HG03378 (cell line): Measurements from ENCODE around the gene NUDT14.

ENCODE experiments used
- ATAC-seq: cut with Tn5 transposase; IDR thresholded peaks from one replicate; pipeline ENCODE4 v1.9.1; 2021; ENCODE audit warnings: mild to moderate bottlenecking, moderate library complexity; ENCODE audit not compliant: unreplicated experiment

NUDT14 gene

GRCh38 chr14:105136401-105137322, 44.5 kb downstream of the NUDT14 start:
- no peak for ATAC-seq

DNA sequence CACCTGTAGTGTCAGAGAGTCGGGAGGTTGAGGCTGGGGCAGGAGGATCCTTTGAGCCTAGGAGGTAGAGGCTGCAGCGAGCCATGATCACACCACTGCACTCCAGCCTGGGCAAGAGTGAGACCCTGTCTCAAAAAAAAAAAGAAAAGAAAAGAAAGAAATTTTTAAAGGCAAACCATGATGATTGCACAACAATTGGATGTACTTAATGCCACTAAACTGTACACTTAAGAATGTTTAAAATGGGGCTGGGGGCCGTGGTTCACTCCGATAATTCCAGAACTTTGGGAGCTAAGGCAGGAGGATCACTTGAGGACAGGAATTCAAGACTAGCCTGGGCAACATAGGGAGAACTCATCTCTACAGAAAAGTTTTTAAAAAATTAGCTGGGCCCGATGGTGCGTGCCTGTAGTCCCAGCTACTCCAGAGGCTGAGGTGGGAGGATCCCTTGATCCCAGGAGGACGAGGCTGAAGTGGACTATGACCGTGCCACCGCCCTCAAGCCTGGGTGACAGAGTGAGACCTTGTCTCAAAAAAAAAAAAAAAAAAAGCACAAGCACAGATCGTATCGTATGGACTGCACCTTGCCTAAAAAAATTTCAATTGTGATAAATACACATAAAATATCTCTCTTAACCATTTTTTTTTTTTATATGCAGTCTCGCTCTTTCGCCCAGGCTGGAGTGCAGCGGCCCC, 45.3 kb downstream of the NUDT14 start:
- no peak for ATAC-seq

GRCh38 chr14:105132921-105133654, 48.0 kb downstream of the NUDT14 start:
- ATAC-seq: no peak

DNA sequence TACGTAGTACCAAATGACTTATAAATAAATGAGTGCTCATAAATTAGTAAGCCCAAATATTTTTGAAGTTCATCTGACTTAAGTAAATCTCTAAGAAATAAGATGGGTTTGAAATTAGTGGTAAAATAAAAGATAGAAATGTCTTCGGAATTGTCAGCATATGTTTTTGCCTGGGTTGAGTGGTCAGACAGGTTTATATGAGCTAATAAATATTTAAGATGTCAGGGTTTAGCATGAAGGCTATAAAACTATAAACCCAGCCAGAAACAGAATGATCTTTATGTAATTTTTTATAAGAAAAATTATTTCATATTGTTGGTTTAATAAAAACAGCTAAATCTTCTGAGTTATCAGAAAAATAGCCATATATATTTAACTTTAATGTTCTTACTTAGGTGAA, 49.9 kb downstream of the NUDT14 start:
- ATAC-seq: no peak

DNA sequence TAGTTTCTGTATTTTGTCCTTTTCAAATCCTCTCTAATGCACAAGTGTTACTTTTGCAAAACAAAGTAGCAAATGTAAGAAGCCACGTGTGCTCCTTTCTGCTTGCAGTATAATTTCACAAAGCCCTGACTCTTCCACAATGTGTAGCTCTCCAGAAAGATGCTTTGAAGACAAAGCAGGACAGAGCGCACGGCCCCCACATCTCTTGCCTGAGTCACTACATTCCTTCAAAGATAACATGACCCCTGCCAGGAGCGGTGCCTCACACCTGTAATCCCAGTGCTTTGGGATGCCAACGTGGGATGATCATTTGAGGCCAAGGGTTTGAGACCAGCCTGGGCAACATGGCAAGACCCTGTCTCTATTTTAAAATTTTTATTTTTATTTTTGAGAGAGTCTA, 53.1 kb downstream of the NUDT14 start:
- no peak for ATAC-seq

- ATAC-seq: no peak
Observed at GRCh38 chr14:105126981-105127329, 54.2 kb downstream of the NUDT14 start.

- no peak for ATAC-seq
Observed at GRCh38 chr14:105126126-105126980, 54.8 kb downstream of the NUDT14 start.

GRCh38 chr14:105124823-105125222, 56.3 kb downstream of the NUDT14 start:
- no peak for ATAC-seq

GRCh38 chr14:105123981-105124765, 56.9 kb downstream of the NUDT14 start:
- no peak for ATAC-seq

DNA sequence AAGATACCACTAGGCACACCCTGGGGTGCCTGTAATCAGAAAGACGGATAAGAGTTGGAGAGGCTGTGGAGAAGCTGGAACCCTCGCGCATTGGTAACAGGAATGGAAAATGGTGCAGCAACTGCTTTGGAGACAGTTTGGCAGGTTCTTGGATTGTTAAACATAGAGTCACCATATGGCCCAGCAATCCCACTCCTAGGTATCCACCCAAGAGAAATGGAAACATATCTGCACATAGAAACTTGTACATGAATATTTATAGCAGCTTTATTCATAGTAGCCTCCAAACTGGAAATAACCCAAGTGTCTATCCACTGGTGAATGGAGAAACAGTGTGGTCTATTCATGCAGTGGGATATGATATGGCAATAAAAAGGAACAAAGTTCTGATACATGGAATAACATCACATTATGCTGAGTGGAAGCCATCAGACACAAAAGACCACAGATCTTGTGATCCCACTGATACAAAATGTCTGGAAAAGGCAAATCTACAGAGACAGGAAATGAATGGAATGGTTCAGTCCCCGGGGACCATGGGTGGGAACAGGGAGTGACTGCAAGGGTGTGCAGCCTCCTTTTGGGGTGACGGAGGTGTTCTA, 57.9 kb downstream of the NUDT14 start:
- no peak for ATAC-seq
